HG03045 (cell line): ENCODE data around the gene PRKCI.
"Not testable (repeated sequence)": the region's sequence is repeated elsewhere in the genome, so short reads cannot be mapped to it uniquely, and the experiment has no call there.

Experiments
- ATAC-seq: cut with Tn5 transposase; IDR thresholded peaks from one replicate; pipeline ENCODE4 v1.9.1; 2021; ENCODE audit warnings: mild to moderate bottlenecking, moderate library complexity; ENCODE audit not compliant: unreplicated experiment

The PRKCI gene

GRCh38 chr3:170221924-170222646 is at the start of gene PRKCI:
Gene PRKCI (plus strand): TSS chr3:170222424. CDS start chr3:170222670, 246 bp downstream.
- ATAC-seq, result peak; percentile 98

DNA sequence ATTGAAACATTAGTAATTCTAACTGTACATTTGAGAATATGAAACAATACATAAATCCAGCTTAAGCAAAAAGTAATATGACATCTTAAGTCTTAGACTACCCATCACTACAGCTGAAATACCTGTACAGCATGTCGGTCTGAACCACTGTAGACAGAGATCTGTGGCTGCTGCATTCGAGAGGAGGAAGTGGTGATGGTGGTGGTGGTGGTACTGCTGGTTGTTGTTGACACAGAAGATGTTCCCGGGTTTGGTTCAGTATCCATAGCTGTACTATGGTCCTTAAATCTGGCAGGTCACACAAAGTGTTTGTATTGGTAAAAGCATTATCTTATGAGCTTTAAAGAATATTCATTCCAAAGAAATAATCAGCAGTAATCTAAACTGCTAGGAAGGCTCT is 43.6 kb upstream of the PRKCI start:
- no peak for ATAC-seq

GRCh38 chr3:170179432-170179831 is 42.8 kb upstream of the PRKCI start:
- ATAC-seq, result no peak

GRCh38 chr3:170180079-170180907 is 41.9 kb upstream of the PRKCI start:
- ATAC-seq, result peak; percentile 22

GRCh38 chr3:170180908-170181885 is 41.0 kb upstream of the PRKCI start, which contains the start of gene PHC3:
Gene PHC3 (minus strand): TSS chr3:170181733. CDS start chr3:170181715, 18 bp downstream.
- peak; percentile 78 for ATAC-seq

DNA sequence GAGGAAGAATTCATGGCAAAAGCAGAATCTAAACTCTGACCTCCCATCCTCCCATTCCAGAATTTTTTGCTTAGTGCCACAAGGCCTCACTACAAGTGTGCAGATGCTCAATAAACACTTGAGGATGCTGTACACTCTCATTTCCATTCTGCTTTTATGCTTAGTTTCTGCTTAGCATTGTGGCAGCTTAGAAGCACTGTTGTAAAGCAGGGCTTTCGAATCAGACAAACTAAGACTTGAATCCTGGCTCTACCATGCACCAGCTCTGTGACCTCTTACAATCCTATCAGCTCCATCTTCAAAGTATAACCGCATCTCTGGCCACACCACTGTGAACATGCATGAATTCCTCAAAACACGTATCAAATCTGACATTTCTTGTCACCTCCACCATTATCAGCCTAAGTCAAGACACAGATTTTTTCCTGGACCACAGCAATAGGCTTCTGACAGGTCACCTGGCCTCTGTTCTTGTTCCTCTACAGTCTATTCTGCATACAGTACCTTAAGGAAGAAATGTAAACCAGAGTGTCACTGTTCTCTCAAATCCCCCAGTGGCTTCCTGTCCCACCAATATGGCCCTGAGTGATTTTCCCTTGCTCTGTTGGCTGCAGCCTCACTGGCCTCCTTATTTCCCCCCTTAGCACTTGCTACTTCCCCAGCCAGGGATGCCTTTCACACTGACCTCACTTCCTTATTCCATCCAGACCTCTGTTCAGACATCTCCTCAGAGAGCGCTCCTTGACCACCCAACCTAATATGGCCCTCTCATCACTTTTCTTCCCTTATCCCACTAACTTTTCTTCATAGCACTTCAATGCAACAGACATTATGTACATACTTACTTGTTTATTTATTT is 32.6 kb upstream of the PRKCI start:
- no peak for ATAC-seq

DNA sequence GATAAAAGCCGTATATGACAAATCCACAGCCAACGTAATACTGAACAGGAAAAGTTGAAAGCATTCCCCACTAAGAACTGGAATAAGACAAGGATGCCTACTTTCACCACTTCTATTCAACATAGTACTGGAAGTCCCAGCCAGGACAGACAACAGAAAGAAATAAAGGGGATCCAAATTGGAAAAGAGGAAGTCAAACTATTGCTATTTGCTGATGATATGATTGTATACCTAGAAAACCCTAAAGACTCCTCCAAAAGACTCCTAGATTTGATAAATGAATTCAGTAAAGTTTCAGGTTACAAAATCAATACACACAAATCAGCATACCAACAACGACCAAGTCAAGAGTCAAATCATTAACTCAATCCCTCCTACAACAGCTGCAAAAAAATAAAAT is 26.5 kb upstream of the PRKCI start:
- not testable (repeated sequence) for ATAC-seq

GRCh38 chr3:170196833-170197232 is 25.4 kb upstream of the PRKCI start:
- no peak for ATAC-seq

- ATAC-seq, result no peak
Observed at GRCh38 chr3:170200987-170201386, 21.2 kb upstream of the PRKCI start.

DNA sequence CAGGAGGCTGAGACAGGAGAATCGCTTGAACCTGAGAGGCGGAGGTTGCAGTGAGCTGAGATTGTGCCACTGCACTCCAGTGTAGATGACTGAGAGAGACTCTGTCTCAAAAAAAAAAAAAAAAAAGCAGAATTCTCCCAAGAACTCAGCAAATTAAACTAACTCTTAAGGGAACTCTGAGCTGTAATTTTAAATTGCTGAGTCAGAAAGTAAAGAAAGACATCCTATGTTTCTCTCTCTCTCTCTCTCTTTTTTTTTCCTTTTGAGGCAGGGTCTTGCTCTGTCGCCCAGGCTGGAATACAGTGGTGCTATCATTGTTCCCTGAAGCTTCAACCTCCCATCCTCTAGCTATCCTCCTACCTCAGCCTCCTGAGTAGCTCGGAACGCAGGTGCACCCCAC is 20.7 kb upstream of the PRKCI start:
- ATAC-seq, result no peak

DNA sequence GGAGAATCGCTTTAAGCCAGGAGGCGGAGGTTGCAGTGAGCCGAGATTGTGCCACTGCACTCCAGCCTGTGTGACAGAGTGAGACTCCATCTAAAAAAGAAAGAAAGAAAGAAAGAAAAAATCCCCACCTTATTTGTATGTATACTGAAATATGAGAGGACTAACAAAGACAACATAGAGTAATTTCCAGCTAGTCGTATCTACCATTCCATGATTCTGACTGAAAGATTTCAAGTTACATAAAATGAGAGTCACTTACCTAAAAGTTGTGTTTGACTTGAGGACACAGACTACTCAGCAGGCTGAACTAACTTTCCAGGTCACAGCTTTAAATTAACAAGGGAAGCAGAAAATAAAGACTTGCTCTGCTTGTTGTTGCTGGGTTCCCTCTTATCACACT is 18.8 kb upstream of the PRKCI start:
- no peak for ATAC-seq

GRCh38 chr3:170204023-170204472 is 18.2 kb upstream of the PRKCI start:
- no peak for ATAC-seq

DNA sequence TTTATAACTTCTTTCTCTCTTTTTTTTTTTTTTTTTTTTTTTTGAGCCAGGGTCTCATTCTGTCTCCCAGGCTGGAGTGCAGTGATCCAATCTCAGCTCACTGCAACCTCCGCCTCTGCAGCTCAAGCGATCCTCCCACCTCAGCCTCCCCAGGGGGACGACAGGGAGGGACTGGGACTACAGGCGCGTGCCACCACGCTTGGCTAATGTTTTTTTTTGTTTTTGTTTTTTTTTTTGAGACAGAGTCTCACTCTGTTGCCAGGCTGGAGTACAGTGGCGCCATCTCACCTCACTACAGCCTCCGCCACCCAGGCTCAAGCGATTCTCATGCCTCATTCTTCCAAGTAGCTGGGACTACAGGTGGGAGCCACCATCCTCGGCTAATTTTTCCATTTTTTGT is 17.7 kb upstream of the PRKCI start:
- no peak for ATAC-seq

DNA sequence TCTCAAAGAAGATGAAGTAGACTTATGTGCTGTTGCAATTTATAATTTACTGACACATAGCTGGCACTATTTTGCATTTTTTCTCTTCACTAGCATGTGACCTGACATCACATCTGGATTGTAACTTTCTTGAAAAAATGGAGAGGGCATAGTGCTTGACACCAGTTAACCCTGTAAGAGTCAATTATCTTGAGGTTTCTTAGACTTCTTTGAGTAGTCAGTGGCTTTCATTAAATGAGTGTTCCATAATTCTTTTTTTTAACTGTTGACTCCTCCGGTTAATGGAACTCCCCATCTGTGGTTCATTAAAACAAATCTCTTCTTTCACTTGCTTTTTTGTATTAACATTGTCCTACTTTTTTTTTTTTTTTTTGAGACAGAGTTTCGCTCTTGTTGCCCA is 16.9 kb upstream of the PRKCI start:
- ATAC-seq, result no peak

DNA sequence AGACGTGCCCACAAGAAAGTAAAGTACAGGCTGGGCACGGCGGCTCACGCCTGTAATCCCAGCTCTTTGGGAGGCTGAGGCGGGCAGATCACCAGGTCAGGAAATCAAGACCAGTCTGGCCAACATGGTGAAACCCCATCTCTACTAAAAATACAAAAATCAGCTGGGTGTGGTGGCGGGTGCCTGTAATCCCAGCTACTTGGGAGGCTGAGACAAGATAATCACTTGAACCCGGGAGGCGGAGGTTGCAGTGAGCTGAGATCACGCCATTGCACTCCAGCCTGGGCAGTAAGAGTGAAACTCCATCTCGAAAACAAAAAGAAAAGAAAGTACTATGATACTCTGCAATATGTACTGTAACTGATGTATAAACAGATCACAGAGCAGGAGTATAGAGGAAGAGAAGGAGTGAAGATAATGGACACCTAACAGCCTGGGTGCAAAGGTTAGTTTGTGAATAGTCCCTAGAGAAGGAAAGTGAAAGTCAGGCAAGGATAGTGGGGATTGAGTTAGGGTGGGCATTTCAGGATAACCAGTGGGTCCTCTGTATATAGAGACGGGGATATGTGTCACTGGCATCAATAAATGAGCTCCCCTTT is 16.0 kb upstream of the PRKCI start:
- not testable (repeated sequence) for ATAC-seq

DNA sequence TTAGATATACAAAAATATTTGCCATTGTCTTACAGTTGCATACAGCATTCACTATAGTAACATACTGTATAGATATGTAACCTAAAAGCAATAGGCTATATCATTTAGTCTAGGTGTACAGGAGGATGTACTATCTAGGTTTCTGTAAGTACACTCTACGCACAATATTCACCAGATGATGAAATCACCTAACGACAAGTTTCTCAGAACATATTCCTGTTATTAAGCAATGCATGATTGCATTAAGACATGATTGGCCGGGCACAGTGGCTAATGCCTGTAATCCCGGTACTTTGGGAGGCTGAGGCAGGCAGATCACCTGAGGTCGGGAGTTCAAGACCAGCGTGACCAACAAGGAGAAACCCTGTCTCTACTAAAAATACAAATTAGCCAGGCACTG is 14.5 kb upstream of the PRKCI start:
- ATAC-seq, result no peak

DNA sequence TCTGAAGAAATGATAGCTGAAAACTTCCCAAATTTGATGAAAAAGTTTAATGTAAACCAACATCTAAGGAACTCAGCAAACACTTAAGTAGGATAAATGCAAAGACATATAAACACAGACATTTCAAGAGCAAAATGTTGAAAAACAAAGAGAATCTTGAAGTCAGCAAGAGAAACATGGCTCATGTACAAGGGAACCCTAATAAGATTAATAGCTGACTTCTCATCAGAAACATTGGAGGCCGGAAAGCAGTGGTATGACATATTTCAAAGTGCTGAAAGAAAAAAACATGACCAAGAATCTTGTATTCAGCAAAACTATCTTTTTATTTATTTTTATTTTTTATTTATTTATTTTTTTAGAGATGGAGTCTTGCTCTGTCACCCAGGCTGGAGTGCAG is 10.6 kb upstream of the PRKCI start:
- no peak for ATAC-seq

- no peak for ATAC-seq
Observed at GRCh38 chr3:170219850-170220249, 2.4 kb upstream of the PRKCI start.

GRCh38 chr3:170220871-170221270 is 1.4 kb upstream of the PRKCI start:
- ATAC-seq, result no peak
